Measurements from ENCODE around the gene MAN1B1. TPM values are rescaled to one million over a fixed set of nuclear protein-coding genes. Genes with fewer than 3 reads are reported as not detected.

Gene MAN1B1
- total and polyA plus RNA-seq, 12 donors: 16.9 to 71.4 (median 22.0) TPM

DNA sequence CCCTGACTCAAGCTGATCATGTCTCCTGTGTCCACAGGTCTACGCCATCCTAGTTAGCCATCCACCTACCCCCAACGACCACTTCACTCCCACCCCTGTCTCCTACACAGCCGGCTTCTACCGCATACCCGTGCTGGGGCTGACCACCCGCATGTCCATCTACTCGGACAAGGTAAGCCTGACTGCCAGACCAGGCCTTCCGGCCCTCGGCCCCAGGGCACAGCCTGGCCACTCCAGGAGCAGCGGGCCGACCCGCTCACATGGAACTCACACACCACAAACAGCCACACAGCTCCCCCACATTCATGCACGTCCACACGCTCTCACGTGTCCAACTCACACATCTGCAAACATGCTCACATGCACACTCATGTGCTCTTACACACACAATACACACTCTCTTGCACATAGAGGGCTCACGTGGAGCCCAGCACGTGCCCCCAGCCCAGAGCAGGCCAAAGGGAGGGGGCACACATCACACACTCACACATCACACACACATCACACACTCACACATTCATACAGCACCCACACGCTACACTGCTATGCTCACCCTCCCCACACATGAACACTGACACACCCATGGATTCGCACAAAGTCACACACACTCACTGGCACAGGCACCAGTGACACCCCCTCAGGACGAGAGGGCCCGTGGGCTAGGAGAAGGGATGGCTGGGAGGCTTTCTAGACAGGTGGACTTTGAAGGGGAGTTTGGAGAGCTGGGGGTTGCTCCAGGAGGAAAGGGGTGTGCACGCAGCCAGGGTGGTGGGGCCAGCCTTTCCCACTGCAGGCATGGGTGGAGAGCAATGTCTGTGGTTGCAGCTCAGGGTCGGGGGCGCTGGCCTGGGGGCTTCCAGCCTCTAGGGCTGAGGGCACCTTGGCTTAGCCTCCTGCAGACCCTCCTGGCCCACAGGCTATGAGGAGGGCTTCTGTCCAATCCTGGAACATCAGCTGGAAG is 55.5 kb downstream of the MAN1B1 start:
- ATAC-seq: no peak
- intact Hi-C loops (cut with DNase I): loop anchor here in 1 of 10 donors (5.0 kb wide), 1 partner anchor 35 kb away; no protein-coding TSS in a partner anchor
- Histone ChIP-seq H3K36me3 (no peaks in the 10 kb centered on the region), H3K27ac (no peak overlapping the region), H3K4me3 (no peak overlapping the region), H3K9me3 (no peaks in the 10 kb centered on the region), H3K4me1 (peaks cover 0 to 7% (median 5%) of the 10 kb centered on the region in 9 donors), H3K27me3 (peaks cover 39 to 88% (median 84%) of the 10 kb centered on the region in 7 donors)
- 73 to 78% methylated on average over 24 of the region's 24 CpGs for WGBS, 2 donors
- TF ChIP-seq, protein P1, sequence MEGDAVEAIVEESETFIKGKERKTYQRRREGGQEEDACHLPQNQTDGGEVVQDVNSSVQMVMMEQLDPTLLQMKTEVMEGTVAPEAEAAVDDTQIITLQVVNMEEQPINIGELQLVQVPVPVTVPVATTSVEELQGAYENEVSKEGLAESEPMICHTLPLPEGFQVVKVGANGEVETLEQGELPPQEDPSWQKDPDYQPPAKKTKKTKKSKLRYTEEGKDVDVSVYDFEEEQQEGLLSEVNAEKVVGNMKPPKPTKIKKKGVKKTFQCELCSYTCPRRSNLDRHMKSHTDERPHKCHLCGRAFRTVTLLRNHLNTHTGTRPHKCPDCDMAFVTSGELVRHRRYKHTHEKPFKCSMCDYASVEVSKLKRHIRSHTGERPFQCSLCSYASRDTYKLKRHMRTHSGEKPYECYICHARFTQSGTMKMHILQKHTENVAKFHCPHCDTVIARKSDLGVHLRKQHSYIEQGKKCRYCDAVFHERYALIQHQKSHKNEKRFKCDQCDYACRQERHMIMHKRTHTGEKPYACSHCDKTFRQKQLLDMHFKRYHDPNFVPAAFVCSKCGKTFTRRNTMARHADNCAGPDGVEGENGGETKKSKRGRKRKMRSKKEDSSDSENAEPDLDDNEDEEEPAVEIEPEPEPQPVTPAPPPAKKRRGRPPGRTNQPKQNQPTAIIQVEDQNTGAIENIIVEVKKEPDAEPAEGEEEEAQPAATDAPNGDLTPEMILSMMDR (IDR thresholded peaks at IDR 0.05): no peak
- DNase-seq: no peak

DNA sequence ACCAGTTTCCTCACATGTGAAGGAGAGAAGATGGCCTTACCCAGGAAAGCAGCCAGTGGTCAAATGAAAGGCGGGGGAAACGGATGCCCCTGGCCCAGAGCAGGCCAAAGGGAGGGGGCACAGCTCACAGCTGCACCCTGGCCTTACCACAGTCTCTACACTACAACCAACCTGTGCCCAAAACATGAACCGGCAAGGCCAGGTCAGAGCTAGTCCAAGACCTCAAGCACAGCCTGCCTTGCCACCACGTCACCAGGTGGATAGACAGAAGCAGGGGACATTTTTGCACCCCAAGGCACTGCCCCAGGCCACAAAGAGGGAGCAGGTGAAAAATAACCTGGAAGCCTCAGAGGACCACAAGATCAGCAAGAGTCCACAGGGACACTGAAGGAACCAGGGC is 56.7 kb downstream of the MAN1B1 start:
- TF ChIP-seq, protein P1 (IDR thresholded peaks at IDR 0.05): no peak
- intact Hi-C loops (cut with DNase I): loop anchor here in 1 of 10 donors (5.0 kb wide), 1 partner anchor 34 kb away; no protein-coding TSS in a partner anchor
- Histone ChIP-seq H3K9me3 (no peaks in the 10 kb centered on the region), H3K27me3 (peaks cover 32 to 88% (median 82%) of the 10 kb centered on the region in 7 donors), H3K36me3 (no peaks in the 10 kb centered on the region), H3K4me3 (no peak overlapping the region), H3K4me1 (peaks cover 0 to 6% (median 5%) of the 10 kb centered on the region in 9 donors), H3K27ac (no peak overlapping the region)
- no peak for ATAC-seq
- 54 to 77% methylated on average over 4 of the region's 4 CpGs for WGBS, 2 donors
- no peak for DNase-seq

DNA sequence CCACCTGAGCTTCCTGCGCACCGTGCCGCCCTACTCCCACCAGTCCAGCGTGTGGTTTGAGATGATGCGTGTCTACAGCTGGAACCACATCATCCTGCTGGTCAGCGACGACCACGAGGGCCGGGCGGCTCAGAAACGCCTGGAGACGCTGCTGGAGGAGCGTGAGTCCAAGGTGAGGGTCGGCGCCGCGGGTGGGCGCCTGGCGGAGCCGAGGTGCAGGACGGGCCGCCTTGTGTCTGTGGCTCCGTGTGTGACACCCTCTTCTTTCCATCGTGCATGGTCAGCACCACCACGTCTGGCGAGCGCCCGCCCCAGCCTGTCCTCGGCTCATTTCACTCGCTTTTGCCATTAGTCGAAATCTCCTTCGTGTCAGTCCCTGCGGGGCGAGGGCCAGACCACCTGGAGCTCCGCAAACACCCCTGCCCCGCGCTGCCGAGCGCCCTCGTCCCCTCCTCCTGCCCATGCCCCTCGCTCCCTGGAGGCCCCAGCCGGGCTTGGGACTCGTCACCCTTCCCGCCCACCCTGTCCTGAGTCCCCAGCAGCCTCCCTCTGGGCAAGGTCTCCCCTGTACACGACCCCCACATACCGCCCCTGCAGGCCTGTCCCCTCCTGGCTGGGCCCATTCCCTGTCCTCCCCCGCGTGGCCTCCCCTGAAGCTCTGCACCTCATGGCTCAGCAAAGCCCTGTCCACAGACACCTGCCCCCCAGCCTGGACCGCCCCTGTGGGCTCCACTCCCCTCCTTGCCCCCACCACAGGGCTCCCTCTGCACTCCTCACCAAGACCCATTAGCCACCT is 59.1 kb downstream of the MAN1B1 start:
- DNase-seq (no peak), ATAC-seq (no peak)
- no peak overlapping the region for H3K27ac ChIP-seq
- TF ChIP-seq, protein P1 (IDR thresholded peaks at IDR 0.05): no peak
- 48 to 54% methylated on average over 46 to 49 of the region's 49 CpGs for WGBS, 2 donors
- H3K4me3 ChIP-seq: no peak overlapping the region
- H3K27me3 ChIP-seq: peaks cover 11 to 76% (median 59%) of the 10 kb centered on the region in 7 donors
- H3K9me3 ChIP-seq: no peaks in the 10 kb centered on the region
- no peaks in the 10 kb centered on the region for H3K36me3 ChIP-seq
- H3K4me1 ChIP-seq: no peaks in the 10 kb centered on the region
- intact Hi-C loops (cut with DNase I): no loop called here

DNA sequence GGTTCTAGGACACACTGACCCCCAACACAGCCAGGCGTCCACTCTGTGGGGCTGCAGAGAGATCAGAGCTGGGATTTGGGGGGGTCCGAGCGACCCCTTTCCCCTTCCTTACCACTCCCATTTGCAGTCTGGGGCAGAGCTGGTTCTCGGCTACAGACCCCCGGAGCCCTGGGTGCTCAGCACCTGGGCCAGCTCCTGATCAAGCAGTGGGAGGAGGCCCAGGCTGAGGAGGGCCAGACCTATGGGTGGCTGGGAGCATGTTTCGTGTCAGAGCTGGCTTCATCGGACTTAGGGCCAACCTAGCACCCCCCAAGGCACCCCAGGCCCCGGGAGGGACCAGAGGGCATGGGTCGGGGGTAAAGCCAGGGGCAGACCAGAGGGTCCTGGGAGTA is 59.7 kb downstream of the MAN1B1 start:
- TF ChIP-seq, protein P1 (IDR thresholded peaks at IDR 0.05): no peak
- no peak overlapping the region for H3K27ac ChIP-seq
- H3K4me1 ChIP-seq: no peaks in the 10 kb centered on the region
- no peak for DNase-seq
- no peaks in the 10 kb centered on the region for H3K9me3 ChIP-seq
- ATAC-seq: no peak
- 56 to 59% methylated on average over 9 of the region's 9 CpGs for WGBS, 2 donors
- intact Hi-C loops (cut with DNase I): no loop called here
- no peaks in the 10 kb centered on the region for H3K36me3 ChIP-seq
- H3K4me3 ChIP-seq: no peak overlapping the region
- peaks cover 8 to 70% (median 53%) of the 10 kb centered on the region in 7 donors for H3K27me3 ChIP-seq

Measured in heart right ventricle (tissue), 16 donors.